Liver (tissue), 3 donors: ENCODE data around the gene PABPN1L.

Experiments used
- CTCF ChIP-seq: fragments of 150-350 bp; IDR thresholded peaks from 2 replicates; pipeline ENCODE4 v1.5.1; 2017; ENCODE audit warnings: improper control_type of control experiment, low read depth, low read length; ENCODE audit not compliant: missing input control
- JUND ChIP-seq, 2 donors: IDR thresholded peaks; 2 replicates each; pipeline ENCODE4 v1.6.1; 2016; ENCODE audit warnings: antibody characterized with exemption in 2 of 2
- RAD21 ChIP-seq, 2 donors: IDR thresholded peaks; 2 replicates each; pipeline ENCODE4 v1.6.1; 2016; ENCODE audit warnings: antibody characterized with exemption in 2 of 2, mild to moderate bottlenecking in 2 of 2
- RXRA ChIP-seq, 2 donors: IDR thresholded peaks; 2 replicates each; pipeline ENCODE4 v1.6.1; 2017 to 2018; ENCODE audit warnings: antibody characterized with exemption in 2 of 2, mild to moderate bottlenecking in 1 of 2
- YY1 ChIP-seq: IDR thresholded peaks from 2 replicates; pipeline ENCODE4 v1.6.1; 2016; ENCODE audit warnings: antibody characterized with exemption, mild to moderate bottlenecking
- TF ChIP-seq, protein P1 (sequence below): IDR thresholded peaks from 2 replicates; pipeline ENCODE4 v1.6.1; 2016; ENCODE audit warnings: antibody characterized with exemption
- donor health status: healthy.
- donor health status: healthy.

- TF ChIP-seq CTCF (no peak), RAD21 (IDR thresholded peaks at IDR 0.05) (no peak), RXRA (IDR thresholded peaks at IDR 0.05) (no peak), JUND (IDR thresholded peaks at IDR 0.05) (no peak), YY1 (no peak)
- TF ChIP-seq, protein P1, sequence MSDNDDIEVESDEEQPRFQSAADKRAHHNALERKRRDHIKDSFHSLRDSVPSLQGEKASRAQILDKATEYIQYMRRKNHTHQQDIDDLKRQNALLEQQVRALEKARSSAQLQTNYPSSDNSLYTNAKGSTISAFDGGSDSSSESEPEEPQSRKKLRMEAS, result no peak
These were observed 36.8 kb upstream of the PABPN1L start for GRCh38 chr16:88903267-88903666.
